ENCODE measurements around the gene IDUA. TPM values are rescaled to one million over a fixed set of nuclear protein-coding genes. Genes with fewer than 3 reads are reported as not detected.

IDUA gene
- total RNA-seq, 1 donor from 2014 or later, result 5.8 TPM

GRCh38 chr4:1032861-1033260 lies 46.0 kb downstream of the IDUA start:
- no peak overlapping the region for H3K4me3 ChIP-seq (ENCODE audit: low read depth, low read length)
- DNase-seq (ENCODE audit: low read depth), result no peak
- TF ChIP-seq CTCF (conservative IDR thresholded peaks at IDR 0.05; ENCODE audit: low read depth, low read length), result no peak

GRCh38 chr4:1033840-1034551 lies 47.2 kb downstream of the IDUA start:
- DNase-seq (ENCODE audit: low read depth), result no peak
- no peak for TF ChIP-seq CTCF (conservative IDR thresholded peaks at IDR 0.05; ENCODE audit: low read depth, low read length)
- H3K4me3 ChIP-seq (ENCODE audit: low read depth, low read length), result no peak overlapping the region

GRCh38 chr4:1035510-1035909 lies 48.7 kb downstream of the IDUA start:
- no peak for DNase-seq (ENCODE audit: low read depth)
- no peak overlapping the region for H3K4me3 ChIP-seq (ENCODE audit: low read depth, low read length)
- no peak for TF ChIP-seq CTCF (conservative IDR thresholded peaks at IDR 0.05; ENCODE audit: low read depth, low read length)

- DNase-seq (ENCODE audit: low read depth), result no peak
- no peak overlapping the region for H3K4me3 ChIP-seq (ENCODE audit: low read depth, low read length)
- no peak for TF ChIP-seq CTCF (conservative IDR thresholded peaks at IDR 0.05; ENCODE audit: low read depth, low read length)
Measured at GRCh38 chr4:1036095-1036494, 49.3 kb downstream of the IDUA start.

- no peak for TF ChIP-seq CTCF (conservative IDR thresholded peaks at IDR 0.05; ENCODE audit: low read depth, low read length)
- no peak overlapping the region for H3K4me3 ChIP-seq (ENCODE audit: low read depth, low read length)
- no peak for DNase-seq (ENCODE audit: low read depth)
Measured at GRCh38 chr4:1036976-1037810, 50.3 kb downstream of the IDUA start.

GRCh38 chr4:1038948-1039492 lies 52.2 kb downstream of the IDUA start:
- no peak for DNase-seq (ENCODE audit: low read depth)
- H3K4me3 ChIP-seq (ENCODE audit: low read depth, low read length), result no peak overlapping the region
- no peak for TF ChIP-seq CTCF (conservative IDR thresholded peaks at IDR 0.05; ENCODE audit: low read depth, low read length)
